Hematopoietic multipotent progenitor cell treated with erythropoietin and hydrocortisone succinate and interleukin-3 and kit ligand, for 17 days (in vitro differentiated cells): ENCODE data around the gene LGALS7.

ENCODE experiments used
- DNase-seq: peaks from one replicate; pipeline ENCODE4 v3.0.0-alpha.2; 2015; ENCODE audit warnings: low spot score

LGALS7 gene

DNA sequence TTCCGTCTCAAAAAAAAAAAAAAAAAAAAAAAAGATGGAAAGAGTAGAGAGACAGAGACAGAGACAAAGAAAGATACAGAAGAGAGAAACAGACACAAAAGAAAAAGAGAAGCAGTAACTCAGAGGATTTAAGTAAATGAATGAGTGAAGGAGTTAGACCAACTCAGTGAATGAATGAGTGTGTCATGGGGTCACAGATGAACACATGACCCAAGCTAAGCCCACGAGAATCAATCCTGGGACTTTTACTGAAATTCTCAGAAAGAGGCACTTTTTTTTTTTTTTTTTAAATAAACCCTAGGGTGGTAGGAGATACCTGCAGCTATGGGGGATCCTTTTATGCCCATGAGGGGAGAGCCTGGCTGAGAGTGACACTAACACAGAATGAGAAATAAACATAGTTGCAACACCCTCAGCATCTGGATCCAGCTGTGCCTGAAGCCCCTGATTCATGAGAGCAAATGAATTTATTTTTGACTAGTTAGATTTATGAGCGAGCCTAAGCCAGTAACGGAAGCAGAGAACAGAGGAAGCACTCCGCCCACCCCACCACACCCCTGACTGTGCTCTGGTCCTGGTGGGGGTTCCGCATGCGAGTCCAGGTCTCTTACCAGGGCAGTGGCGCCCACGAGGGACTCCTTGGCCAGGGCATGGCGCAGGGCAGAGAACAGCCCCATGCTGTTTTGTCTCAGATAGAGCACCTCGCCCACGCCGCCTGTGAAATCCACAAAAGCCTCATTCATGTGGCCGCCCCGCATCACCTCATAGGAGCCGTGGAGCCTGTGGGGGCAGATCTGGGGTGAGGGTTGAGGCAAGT is 33.7 kb downstream of the LGALS7 start:
- no peak for DNase-seq

DNA sequence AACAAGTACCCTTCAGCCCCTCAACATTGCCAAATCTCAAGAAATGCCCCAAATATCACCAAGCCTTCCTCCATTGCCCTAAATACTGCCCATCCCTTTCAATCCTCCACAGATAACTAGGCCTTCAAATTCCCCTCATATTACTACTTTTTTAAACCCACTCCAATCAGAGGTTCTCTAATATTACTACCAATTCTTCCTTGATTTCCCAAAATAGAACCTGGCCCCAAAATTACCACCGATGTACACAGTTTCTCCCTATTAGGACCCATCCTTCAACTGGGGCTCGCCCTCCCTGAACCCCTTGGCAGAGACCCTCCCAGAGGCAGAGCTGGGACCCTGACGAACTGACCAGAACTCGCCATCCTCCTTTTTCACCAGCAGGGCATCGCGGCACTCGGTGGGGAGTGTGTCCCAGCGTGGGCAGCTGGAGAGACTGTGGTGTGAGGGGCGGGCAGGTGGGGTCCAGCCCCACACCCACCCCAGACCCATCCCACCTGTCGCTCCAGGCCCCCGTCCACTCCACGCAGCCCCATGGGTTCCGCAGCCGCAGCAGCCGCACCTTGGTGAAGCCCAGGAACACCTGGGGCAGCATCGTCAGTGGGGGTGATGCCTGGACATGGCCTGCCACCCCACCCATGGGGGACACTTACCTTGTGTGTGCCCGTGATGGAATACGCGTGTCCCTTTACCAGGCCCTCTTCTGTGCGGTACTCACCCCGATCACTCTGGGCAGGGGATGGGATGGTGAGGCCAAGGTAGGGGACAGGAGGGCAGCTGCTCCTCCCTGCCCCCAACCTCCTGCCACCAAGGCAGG is 35.2 kb downstream of the LGALS7 start:
- DNase-seq: no peak

DNA sequence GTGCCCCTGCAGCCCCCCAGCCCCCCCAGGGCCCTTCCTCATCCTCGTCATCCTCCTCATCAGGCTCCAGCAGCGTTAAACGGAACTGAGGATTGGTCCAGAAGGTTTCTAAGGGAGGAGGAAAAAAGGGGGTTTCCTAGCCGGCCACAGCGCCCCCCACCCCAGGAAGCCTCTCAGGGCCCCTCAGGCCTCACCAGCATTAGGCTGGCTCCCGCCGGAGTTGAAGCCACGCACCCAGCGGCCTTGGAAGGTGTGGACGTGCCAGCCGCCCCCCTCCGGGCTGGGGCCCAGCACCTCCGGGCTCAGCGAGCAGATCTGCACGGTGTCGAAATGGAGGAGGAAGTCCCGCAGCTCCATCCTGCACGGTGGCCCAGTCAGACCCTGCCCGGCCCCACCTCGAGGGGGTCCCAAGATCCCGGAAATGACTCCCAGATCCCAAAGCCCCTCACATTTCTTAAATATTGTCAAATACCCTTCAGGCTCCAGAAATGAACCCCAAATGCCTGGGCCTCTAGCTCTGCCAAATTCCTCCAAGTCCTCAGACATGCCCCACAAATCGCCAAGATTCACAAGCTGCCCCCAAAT is 35.9 kb downstream of the LGALS7 start:
- no peak for DNase-seq

- DNase-seq: peak; percentile 20
Observed at GRCh38 chr19:38736413-38737280, 36.7 kb downstream of the LGALS7 start.

DNA sequence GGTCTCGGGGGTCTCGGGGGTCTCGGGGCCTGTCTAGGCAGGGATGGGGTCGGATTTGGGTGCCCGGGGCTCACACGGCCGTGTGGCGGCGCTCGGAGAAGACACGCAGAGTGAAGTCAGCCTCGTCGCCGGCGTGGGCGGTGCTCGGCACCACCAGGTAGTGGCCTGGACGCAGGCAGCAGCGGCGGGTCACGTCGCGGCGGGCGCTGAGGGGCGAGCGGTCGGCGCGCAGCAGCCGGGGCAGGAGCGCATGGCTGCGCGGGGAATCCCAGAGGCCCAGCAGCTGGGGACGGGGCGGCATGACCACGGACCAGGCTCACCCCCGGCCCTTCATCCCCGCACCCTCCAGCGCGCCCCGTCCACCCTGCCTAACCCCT is 37.3 kb downstream of the LGALS7 start:
- peak; percentile 48 for DNase-seq

DNA sequence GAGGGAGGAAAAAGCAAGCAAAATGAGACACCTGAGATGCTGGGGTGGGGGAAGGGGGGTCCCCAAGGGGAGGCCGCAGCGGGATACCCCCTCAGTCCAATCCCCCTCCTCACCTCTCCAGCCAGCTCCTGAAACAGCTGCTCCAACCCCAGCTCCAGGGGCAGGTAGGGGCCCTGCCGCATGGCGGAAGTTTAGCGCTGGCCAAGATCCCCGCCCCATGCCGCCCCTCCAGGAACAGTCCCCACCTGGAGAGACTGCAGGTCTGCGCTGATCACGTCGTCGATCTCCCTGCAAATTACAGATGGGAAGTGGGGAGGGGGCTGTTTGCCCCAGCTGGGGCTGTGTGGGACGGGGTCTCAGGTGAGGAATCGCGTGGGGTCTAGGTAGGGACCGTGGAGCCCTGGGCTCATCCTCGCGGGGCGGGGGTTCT is 38.0 kb downstream of the LGALS7 start:
- no peak for DNase-seq

GRCh38 chr19:38734426-38735256 is 38.7 kb downstream of the LGALS7 start:
- DNase-seq: no peak

DNA sequence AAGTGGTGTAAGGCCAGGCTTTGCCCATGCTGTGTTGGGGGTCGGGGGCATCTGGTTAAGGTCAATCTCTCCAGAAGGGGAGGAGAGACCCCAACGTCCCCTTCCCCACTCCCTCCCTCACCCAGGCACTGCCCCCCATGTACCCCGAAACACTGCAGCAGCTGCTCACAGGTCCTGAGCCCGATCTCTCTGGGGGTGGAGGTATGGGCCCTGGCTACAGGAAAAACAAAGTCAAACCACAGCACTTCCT is 39.2 kb downstream of the LGALS7 start:
- DNase-seq: no peak

- DNase-seq: no peak
Observed at GRCh38 chr19:38733493-38734175, 39.7 kb downstream of the LGALS7 start.

- no peak for DNase-seq
Observed at GRCh38 chr19:38733241-38733492, 40.1 kb downstream of the LGALS7 start.

- DNase-seq: no peak
Observed at GRCh38 chr19:38731654-38732301, 41.5 kb downstream of the LGALS7 start.

- DNase-seq: no peak
Observed at GRCh38 chr19:38730731-38731589, 42.4 kb downstream of the LGALS7 start.

- DNase-seq: no peak
Observed at GRCh38 chr19:38730470-38730730, 42.9 kb downstream of the LGALS7 start.

DNA sequence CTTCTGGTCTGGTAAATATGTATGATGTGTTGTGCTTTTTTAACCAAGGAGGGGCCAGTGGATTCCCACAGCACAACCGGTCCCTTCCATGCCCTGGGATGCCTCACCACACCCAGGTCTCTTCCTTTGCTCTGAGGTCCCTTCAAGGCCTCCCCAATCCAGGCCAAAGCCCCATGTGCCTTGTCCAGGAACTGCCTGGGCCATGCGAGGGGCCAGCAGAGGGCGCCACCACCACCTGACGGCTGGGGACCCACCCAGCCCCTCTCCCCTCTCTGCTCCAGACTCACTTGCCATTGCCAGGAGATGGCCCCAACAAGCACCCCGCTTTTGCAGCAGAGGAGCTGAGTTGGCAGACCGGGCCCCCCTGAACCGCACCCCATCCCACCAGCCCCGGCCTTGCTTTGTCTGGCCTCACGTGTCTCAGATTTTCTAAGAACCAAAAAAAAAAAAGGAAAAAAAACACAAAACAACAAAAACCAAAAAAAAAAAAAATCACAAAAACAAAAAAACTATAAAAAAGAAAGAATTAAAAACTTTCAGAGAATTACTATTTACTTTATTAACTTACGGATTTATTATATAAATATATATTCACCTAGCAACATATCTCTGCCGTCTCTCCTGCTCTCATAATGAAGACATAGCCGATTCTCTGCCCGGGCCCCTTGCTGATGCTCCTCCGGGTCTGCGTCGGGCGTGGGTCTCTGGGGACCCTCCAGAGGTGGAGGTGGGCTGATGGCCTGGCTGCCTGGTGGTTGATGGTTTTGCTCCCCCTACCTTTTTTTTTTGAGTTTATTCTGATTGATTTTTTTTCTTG is 43.5 kb downstream of the LGALS7 start:
- DNase-seq: peak; percentile 73

DNA sequence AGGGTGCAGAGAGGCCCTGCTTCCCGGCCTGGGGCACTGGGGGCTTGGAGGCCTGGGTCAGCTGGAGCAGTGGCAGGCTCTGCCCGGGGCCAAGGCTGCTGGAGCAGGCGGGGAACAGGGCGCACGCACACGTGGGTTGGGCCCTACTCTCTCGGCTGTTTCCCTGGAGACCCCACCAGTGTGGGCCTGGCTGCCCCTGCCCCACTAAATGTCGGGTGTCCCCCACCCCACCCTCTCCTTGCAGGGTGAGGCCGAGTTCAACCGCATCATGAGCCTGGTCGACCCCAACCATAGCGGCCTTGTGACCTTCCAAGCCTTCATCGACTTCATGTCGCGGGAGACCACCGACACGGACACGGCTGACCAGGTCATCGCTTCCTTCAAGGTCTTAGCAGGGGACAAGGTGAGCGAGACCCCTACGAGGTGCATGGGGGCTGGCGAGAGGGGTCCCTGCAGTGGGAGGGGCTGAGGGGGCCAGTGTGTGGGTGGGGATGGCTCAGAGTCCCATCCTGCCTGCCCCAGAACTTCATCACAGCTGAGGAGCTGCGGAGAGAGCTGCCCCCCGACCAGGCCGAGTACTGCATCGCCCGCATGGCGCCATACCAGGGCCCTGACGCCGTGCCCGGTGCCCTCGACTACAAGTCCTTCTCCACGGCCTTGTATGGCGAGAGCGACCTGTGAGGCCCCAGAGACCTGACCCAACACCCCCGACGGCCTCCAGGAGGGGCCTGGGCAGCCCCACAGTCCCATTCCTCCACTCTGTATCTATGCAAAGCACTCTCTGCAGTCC is 44.4 kb downstream of the LGALS7 start:
- DNase-seq: no peak

- no peak for DNase-seq
Observed at GRCh38 chr19:38727868-38728660, 45.3 kb downstream of the LGALS7 start.

DNA sequence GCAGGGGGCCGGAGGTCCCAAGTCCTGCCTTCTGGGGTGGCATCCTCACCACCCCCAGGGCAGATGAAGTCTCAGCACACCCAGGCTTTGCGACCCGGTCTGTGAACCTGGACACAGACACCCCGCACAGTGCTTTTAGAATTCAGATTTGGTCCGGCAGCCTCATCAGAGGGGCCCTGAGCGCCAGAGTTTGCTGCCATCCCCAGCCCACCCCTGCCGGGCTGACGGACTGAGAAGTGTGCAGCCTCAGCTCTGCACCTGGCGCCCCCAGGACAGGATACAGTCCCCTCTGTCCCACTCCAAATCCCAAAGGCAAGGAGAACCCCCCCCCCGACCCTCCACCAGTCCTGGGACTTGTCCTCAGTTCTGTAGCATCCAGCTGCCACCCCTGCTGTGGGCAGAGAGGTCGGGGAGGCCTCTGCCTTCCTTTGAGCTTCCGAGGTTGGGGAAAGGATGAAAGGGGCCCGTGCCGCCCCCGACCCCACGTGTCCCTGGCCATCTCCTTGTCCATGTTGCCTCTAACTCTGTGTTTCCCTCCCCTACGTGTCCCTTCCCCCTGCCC is 45.9 kb downstream of the LGALS7 start:
- no peak for DNase-seq
